ENCODE measurements around the gene SMIM33.
"Not testable (repeated sequence)": the region's sequence is repeated elsewhere in the genome, so short reads cannot be mapped to it uniquely, and the experiment has no call there.

Gene SMIM33

DNA sequence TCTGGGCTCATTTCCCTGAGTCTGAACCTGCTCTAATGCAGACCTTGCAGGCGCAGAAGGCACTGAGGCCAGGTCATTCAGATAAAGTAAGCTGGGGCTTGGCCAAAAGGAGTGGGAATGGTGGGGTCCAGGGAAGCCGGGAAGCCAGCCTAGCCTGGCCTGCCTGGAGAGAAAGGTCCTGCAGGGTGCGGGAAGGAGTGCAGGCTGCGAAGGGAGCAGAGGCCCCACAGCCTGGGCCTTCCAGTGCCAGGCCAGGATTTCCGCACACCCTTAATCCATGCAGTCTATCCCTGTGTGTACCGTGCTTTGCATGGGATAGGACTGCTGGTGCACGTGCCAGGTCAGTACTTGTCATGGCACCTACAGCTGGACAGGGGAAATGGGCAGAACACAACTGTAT lies 15.4 kb downstream of the SMIM33 start:
- no peak for DNase-seq

- no peak for DNase-seq
These were observed 17.5 kb downstream of the SMIM33 start for GRCh38 chr5:139488260-139488659.

- no peak for DNase-seq
These were observed 21.9 kb downstream of the SMIM33 start for GRCh38 chr5:139492700-139493192.

DNA sequence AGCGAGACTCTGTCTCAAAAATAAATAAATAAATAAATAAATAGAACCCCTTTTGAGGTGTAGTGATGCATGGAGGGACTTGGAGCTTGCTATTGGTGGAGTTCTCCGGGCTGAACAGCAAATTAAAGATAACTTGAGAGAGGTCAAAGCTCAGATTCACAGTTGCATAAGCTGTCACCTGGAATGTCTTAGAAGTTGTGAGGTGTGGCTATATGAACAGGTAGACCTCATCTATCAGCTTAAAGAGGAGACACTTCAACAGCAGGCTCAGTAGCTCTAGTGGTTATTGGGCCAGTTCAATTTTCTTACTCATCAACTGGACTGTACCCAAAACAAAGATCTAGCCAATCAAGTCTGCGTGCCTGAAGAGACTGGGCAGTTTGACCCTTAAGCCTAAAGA lies 23.5 kb downstream of the SMIM33 start:
- no peak for DNase-seq

- no peak for DNase-seq
These were observed 24.0 kb downstream of the SMIM33 start for GRCh38 chr5:139494832-139495231.

GRCh38 chr5:139495638-139496435 lies 25.0 kb downstream of the SMIM33 start:
- DNase-seq, result no peak

DNA sequence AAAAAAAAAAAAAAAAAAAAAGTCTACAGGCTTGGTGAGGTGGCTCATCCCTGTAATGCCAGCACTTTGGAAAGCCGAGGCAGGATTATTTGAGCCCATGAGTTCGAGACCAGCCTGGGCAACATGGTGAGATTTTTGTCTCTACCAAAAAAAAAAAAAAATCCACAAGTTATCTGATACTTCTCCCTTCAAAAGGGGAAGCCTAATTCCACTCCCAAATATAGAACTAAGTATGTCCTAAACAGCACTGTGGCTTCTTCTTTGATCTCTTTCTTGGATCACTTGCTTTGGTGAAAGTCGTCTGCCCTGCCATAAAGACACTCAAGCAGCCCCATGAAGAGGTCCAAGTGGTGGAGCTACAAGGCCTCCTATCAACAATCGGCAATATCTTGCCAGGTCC lies 30.6 kb downstream of the SMIM33 start:
- DNase-seq, result no peak

GRCh38 chr5:139503036-139503817 lies 32.4 kb downstream of the SMIM33 start:
- DNase-seq, result not testable (repeated sequence)

GRCh38 chr5:139503879-139504278 lies 33.1 kb downstream of the SMIM33 start:
- DNase-seq, result not testable (repeated sequence)

- DNase-seq, result not testable (repeated sequence)
These were observed 33.9 kb downstream of the SMIM33 start for GRCh38 chr5:139504722-139505121.

DNA sequence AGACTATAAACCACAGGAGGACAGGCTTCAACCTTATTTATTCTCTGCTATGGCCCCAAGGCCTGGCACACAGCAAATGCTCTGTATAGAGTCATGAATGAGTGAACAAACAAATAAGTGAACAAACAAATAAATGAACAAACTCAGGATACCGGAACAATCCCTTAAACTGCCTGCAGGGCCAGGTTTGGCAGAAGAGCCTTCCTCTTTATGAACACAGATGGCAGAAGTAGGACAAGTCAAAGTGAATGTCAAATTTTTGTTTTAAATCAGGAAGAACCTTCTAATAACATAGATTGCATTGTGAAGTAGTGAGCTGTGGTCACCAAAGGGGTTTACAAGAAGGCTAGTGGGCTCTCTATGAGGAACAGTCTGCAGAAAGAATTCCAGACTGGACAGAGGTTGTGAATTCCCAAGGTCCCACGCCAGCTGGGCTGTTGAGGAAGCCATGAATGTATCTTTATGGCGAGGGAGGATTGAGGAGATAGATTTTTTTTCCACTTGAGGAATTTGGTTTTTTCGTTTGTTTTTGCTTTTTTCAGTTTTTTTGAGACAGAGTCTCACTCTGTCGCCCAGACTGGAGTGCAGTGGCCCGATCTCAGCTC lies 42.1 kb downstream of the SMIM33 start:
- no peak for DNase-seq

DNA sequence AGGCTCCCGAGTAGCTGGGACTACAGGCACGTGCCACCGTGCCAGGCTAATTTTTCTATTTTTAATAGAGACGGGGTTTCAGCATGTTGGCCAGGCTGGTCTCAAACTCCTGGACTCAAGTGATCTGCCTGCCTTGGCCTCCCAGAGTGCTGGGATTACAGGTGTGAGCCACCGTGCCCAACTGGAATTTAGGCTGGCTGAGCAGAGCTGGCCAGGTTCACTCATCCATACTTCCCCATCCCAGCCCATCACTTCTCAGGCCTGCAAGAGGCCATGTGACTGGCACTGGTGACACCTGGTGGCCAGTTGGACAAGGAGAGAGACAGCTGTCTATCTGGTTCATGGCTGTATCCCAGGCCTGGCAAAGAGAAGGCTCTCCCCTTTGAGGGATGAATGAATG lies 42.6 kb downstream of the SMIM33 start:
- DNase-seq, result peak; percentile 83

GRCh38 chr5:139513852-139514485 lies 43.2 kb downstream of the SMIM33 start:
- DNase-seq, result no peak

DNA sequence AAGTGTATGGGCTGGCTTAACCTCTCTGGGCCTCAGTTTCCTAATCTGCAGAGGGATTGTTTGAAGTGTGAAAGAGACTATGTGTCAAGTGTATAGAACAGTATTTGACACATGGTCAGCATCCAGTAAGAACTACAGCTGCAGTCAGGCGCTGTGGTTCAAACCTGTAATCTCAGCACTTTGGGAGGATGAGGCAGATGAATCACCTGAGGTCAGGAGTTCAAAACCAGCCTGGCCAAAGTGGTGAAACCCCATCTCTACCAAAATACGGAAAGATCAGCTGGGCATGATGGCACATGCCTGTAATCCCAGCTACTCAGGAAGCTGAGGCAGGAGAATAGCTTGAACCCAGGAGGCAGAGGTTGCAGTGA lies 43.7 kb downstream of the SMIM33 start:
- no peak for DNase-seq

- peak; percentile 93 for DNase-seq
These were observed 47.1 kb downstream of the SMIM33 start for GRCh38 chr5:139517683-139518564.

All from left hindlimb (tissue), 1 donor.